H1 (cell line): ENCODE results near the gene IL36G. TPM values are rescaled to one million over a fixed set of nuclear protein-coding genes. Genes with fewer than 3 reads are reported as not detected.

Experiments used
- ATF2 ChIP-seq: IDR thresholded peaks from 2 replicates; pipeline ENCODE4 v1.6.1; 2012; ENCODE audit warnings: low read length, inconsistent platforms
- BRCA1 ChIP-seq: IDR thresholded peaks from 2 replicates; pipeline ENCODE4 v1.6.1; 2012; ENCODE audit warnings: low read depth, low read length, improper control_type of control experiment
- CBX5 ChIP-seq: fragments of 300-800, 300-1000 bp; sonication (generic); IDR thresholded peaks from 2 replicates; pipeline ENCODE4 v1.7.1; 2016; ENCODE audit warnings: antibody characterized with exemption, low read length, low read depth
- CBX8 ChIP-seq: fragments of 300-800, 300-1000 bp; sonication (generic); IDR thresholded peaks from 2 replicates; pipeline ENCODE4 v1.7.1; 2016; ENCODE audit warnings: low read depth, low read length, borderline replicate concordance
- CEBPB ChIP-seq: IDR thresholded peaks from 2 replicates; pipeline ENCODE4 v1.6.1; 2012; ENCODE audit warnings: low read depth, low read length
- RAD21 ChIP-seq, 2 experiments: IDR thresholded peaks in 1 of 2; conservative IDR thresholded peaks in 1 of 2; 2 replicates each; pipeline ENCODE4 v1.6.1; 2011; ENCODE audit warnings: low read depth in 2 of 2, low read length in 2 of 2, improper control_type of control experiment in 1 of 2, inconsistent platforms in 1 of 2, mild to moderate bottlenecking in 1 of 2, moderate library complexity in 1 of 2
- polyA plus RNA-seq, 7 experiments: library from polyadenylated mRNA; depleted of rRNA in 3 of 7; stranded (reverse) in 5 of 7; unstranded in 2 of 7; fragments of >200 nt in 5 of 7; fragments of 200-250 nt in 2 of 7; gene quantifications; 1 replicate in 5 of 7; 2 replicates in 1 of 7; 4 replicates in 1 of 7; pipeline versions ENCODE4 v1.2.1 to v1.2.3, GENCODE V29; 2011 to 2013; ENCODE audit warnings: missing spikeins in 2 of 7, mixed read lengths in 2 of 7
- total RNA-seq: library from RNA; stranded (reverse); fragmentation: NEBNext Ultra II Directional; extraction: Animal tissue kit (Norgen Biotek cat#: 25700); gene quantifications from 2 replicates; pipeline ENCODE4 v1.2.1, GENCODE V29; 2021

IL36G gene
- total and polyA plus RNA-seq, 2 of the 8 experiments (the other 6 are each of a cell fraction or from before 2014, with no cell fraction given), result 0.39 TPM; not detected in 1

GRCh38 chr2:112972423-112973086 is 5.3 kb upstream of the IL36G start (continued):
- TF ChIP-seq CEBPB (no peak), CBX8 (no peak), BRCA1 (no peak), ATF2 (no peak), RAD21 (IDR thresholded peaks at IDR 0.05 in 1 of 2, conservative IDR thresholded peaks at IDR 0.05 in 1 of 2; ENCODE audit: low read depth in 2 of 2, low read length in 2 of 2) (no peak), CBX5 (no peak)
